Ovary (tissue), 3 donors: ENCODE data around the gene AGTR1.

Experiments
- EP300 ChIP-seq: sonication (generic); formaldehyde crosslinking; IDR thresholded peaks from one replicate; pipeline ENCODE4 v1.6.1; 2017; ENCODE audit warnings: antibody characterized with exemption
- TF ChIP-seq, protein P1 (sequence below), 3 donors: fragments of 450-650 bp in 2 of 3; fragments of 200-600 bp in 1 of 3; IDR thresholded peaks; one replicate each; pipeline versions ENCODE4 v1.5.1 to v1.8.0; 2016 to 2022; ENCODE audit warnings: antibody characterized with exemption in 3 of 3, mild to moderate bottlenecking in 1 of 3
- donor health status: DM: no; HTN: no; CAD: no.

DNA sequence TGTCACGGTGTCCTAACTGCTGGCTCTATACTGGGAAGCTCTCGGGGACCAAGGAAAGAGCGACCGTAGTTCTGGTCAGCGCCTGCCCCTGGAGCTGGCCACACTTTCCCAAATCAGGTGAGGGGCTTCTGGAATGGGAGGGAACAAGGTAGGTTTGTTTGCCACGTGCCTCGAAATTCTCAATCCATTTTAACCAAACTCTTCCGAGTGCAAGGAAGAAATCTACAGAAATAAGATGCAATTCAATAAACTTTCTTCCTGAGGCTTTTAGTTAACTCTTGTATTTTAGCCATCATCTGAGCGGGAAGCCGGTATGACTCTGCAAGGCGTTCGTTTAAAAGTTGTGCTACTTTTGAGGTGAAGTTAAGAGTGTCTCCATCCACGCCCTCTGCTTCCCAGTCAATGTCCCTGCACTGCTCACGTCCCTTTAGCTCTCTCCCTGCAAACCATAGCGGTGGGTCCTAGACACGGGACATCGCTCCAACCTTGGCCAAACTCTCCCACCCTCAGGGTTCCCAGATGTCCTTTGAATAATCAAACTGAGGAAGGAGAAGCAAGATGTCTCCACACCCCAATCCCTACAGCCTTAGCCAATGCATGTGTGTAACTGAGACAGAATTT lies 597 bp downstream of the AGTR1 start:
- TF ChIP-seq, protein P1, sequence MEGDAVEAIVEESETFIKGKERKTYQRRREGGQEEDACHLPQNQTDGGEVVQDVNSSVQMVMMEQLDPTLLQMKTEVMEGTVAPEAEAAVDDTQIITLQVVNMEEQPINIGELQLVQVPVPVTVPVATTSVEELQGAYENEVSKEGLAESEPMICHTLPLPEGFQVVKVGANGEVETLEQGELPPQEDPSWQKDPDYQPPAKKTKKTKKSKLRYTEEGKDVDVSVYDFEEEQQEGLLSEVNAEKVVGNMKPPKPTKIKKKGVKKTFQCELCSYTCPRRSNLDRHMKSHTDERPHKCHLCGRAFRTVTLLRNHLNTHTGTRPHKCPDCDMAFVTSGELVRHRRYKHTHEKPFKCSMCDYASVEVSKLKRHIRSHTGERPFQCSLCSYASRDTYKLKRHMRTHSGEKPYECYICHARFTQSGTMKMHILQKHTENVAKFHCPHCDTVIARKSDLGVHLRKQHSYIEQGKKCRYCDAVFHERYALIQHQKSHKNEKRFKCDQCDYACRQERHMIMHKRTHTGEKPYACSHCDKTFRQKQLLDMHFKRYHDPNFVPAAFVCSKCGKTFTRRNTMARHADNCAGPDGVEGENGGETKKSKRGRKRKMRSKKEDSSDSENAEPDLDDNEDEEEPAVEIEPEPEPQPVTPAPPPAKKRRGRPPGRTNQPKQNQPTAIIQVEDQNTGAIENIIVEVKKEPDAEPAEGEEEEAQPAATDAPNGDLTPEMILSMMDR (IDR thresholded peaks at IDR 0.05) = no peak
- no peak for TF ChIP-seq EP300
